ENCODE measurements around the gene CAMTA1. TPM values are rescaled to one million over a fixed set of nuclear protein-coding genes. Genes with fewer than 3 reads are reported as not detected.

Gene CAMTA1
- total RNA-seq, 1 donor, result 56.1 TPM

GRCh38 chr1:7084232-7084894 is 299.1 kb downstream of the CAMTA1 start:
- DNase-seq (ENCODE audit: low read depth), result no peak
- no peak for TF ChIP-seq CTCF (IDR thresholded peaks at IDR 0.05; ENCODE audit: insufficient read depth, low read depth, low read length)
- no peak overlapping the region for H3K4me3 ChIP-seq (ENCODE audit: low read depth, low read length)

GRCh38 chr1:7085521-7085920 is 300.3 kb downstream of the CAMTA1 start:
- no peak for DNase-seq (ENCODE audit: low read depth)
- H3K4me3 ChIP-seq (ENCODE audit: low read depth, low read length), result no peak overlapping the region
- TF ChIP-seq CTCF (IDR thresholded peaks at IDR 0.05; ENCODE audit: insufficient read depth, low read depth, low read length), result no peak

- H3K4me3 ChIP-seq (ENCODE audit: low read depth, low read length), result no peak overlapping the region
- DNase-seq (ENCODE audit: low read depth), result no peak
- no peak for TF ChIP-seq CTCF (IDR thresholded peaks at IDR 0.05; ENCODE audit: insufficient read depth, low read depth, low read length)
Observed at GRCh38 chr1:7086106-7086505, 300.9 kb downstream of the CAMTA1 start.

GRCh38 chr1:7087888-7088287 is 302.6 kb downstream of the CAMTA1 start:
- DNase-seq (ENCODE audit: low read depth), result no peak
- TF ChIP-seq CTCF (IDR thresholded peaks at IDR 0.05; ENCODE audit: insufficient read depth, low read depth, low read length), result no peak
- no peak overlapping the region for H3K4me3 ChIP-seq (ENCODE audit: low read depth, low read length)

GRCh38 chr1:7089497-7089896 is 304.2 kb downstream of the CAMTA1 start:
- H3K4me3 ChIP-seq (ENCODE audit: low read depth, low read length), result no peak overlapping the region
- DNase-seq (ENCODE audit: low read depth), result no peak
- TF ChIP-seq CTCF (IDR thresholded peaks at IDR 0.05; ENCODE audit: insufficient read depth, low read depth, low read length), result no peak

GRCh38 chr1:7093297-7093696 is 308.0 kb downstream of the CAMTA1 start:
- no peak overlapping the region for H3K4me3 ChIP-seq (ENCODE audit: low read depth, low read length)
- no peak for DNase-seq (ENCODE audit: low read depth)
- TF ChIP-seq CTCF (IDR thresholded peaks at IDR 0.05; ENCODE audit: insufficient read depth, low read depth, low read length), result no peak

- TF ChIP-seq CTCF (IDR thresholded peaks at IDR 0.05; ENCODE audit: insufficient read depth, low read depth, low read length), result no peak
- no peak overlapping the region for H3K4me3 ChIP-seq (ENCODE audit: low read depth, low read length)
- no peak for DNase-seq (ENCODE audit: low read depth)
Observed at GRCh38 chr1:7094086-7094485, 308.8 kb downstream of the CAMTA1 start.

Measured in fibroblast of villous mesenchyme (primary cell).